ENCODE measurements around the gene LYSMD2. TPM values are rescaled to one million over a fixed set of nuclear protein-coding genes. Genes with fewer than 3 reads are reported as not detected.

LYSMD2 gene
- total and polyA plus RNA-seq, 9 of the 15 experiments (the other 6 are each of a cell fraction or from before 2014, with no cell fraction given) = 4.3 to 30.3 (median 9.8) TPM

DNA sequence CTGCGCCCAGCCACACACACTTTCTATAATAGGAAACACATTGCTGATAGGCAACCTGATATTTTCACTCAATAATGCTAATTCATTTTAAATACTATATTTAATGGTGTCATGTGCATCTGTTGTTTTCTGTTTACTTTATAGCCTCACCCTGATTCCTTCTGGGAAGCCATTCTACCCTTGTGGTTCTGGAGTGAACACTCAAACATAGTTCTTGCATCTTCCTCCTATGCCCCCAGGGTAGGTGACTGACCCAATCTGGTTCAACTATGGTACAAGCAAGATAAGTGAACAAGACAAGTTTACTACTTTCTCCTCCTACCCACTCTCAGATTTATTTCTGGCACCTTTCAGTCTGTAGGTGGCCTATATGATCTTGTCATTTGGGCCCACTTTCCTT, 60.4 kb downstream of the LYSMD2 start:
- Histone ChIP-seq H3K9me1 (ENCODE audit: control insufficient read depth, insufficient read depth, low read length) (no peaks in the 10 kb centered on the region), H3K36me3 (ENCODE audit: control insufficient read depth, insufficient read depth, low read length) (no peaks in the 10 kb centered on the region), H3K4me3 (no peak overlapping the region), H3K27me3 (ENCODE audit: control insufficient read depth in 2 of 2, insufficient read depth in 2 of 2, low read length in 2 of 2) (no peaks in the 10 kb centered on the region), H2AFZ (ENCODE audit: low read depth, low read length) (no peak overlapping the region), H4K20me1 (replicated peaks; ENCODE audit: control insufficient read depth, insufficient read depth, low read length) (no peaks in the 10 kb centered on the region), H3K79me2 (ENCODE audit: control insufficient read depth, insufficient read depth, low read length) (no peaks in the 10 kb centered on the region; the same call in 2 of the 3 replicates), H3K4me2 (ENCODE audit: insufficient read depth, low read length) (no peak overlapping the region), H3K9me3 (replicated peaks; ENCODE audit: control insufficient read depth, insufficient read depth, low read depth, low read length) (no peaks in the 10 kb centered on the region), H3K9ac (ENCODE audit: insufficient read depth in 1 of 2, low read depth in 2 of 2, low read length in 2 of 2) (no peak overlapping the region), H3K27ac (ENCODE audit: extremely low read depth, low read depth, low read length) (no peak overlapping the region), H3K4me1 (replicated peaks in 1 of 2; ENCODE audit: control insufficient read depth in 2 of 2, insufficient read depth in 2 of 2, low read length in 2 of 2) (peaks cover 16 to 24% of the 10 kb centered on the region in 2 experiments; a peak in 4 of 5 replicates)
- intact Hi-C loops (cut with micrococcal nuclease) = no loop called here
- TF ChIP-seq FOXO4 (CRISPR knock-in tag; IDR thresholded peaks at IDR 0.05) (no peak), ZBED1 (IDR thresholded peaks at IDR 0.05) (no peak), WHSC1 (IDR thresholded peaks at IDR 0.05; ENCODE audit: low read length) (no peak), L3MBTL2 (IDR thresholded peaks at IDR 0.05) (no peak), TARDBP (IDR thresholded peaks at IDR 0.05) (no peak), TAL1 (IDR thresholded peaks at IDR 0.05) (no peak)
- TF ChIP-seq, protein P1, sequence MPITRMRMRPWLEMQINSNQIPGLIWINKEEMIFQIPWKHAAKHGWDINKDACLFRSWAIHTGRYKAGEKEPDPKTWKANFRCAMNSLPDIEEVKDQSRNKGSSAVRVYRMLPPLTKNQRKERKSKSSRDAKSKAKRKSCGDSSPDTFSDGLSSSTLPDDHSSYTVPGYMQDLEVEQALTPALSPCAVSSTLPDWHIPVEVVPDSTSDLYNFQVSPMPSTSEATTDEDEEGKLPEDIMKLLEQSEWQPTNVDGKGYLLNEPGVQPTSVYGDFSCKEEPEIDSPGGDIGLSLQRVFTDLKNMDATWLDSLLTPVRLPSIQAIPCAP (CRISPR knock-in tag; IDR thresholded peaks at IDR 0.05; ENCODE audit: borderline replicate concordance) = no peak
- FAIRE-seq = no peak
- WGBS (ENCODE audit: insufficient coverage, low coverage, missing lambda C conversion rate) = 90% methylated on average over 1 of the region's 1 CpG
- ChIA-PET POLR2A (no interaction called here), CTCF (ENCODE audit: low intra/inter-chr PET ratio) (no interaction called here)
- no peak for DNase-seq (ENCODE audit: extremely low read depth in 1 of 4, low spot score in 3 of 4)
- in situ Hi-C loops (cut with MboI) = no loop called here
- BruUV-seq (replicated peaks) = no TSS peak
- ATAC-seq = no peak

All from K562 (cell line).